GM12878 (cell line): Measurements from ENCODE around the gene PCBD2. TPM values are rescaled to one million over a fixed set of nuclear protein-coding genes. Genes with fewer than 3 reads are reported as not detected.

Source experiments
- ATAC-seq: fragments of 200-7000 bp; cut with Tn5 transposase; 3 replicates; pipeline ENCODE4 v1.9.1; 2020; ENCODE audit warnings: mild to moderate bottlenecking, moderate library complexity
- BruUV-seq: library from RNA; stranded (reverse); fragments of 400-500 nt; replicated peaks from 2 replicates; lab custom pipeline; 2021; lab: Mats Ljungman, UMichigan
- CTCF ChIA-PET: fragments of 300-600 bp; sonication (Branson Sonifier 250); formaldehyde crosslinking; extraction: SDS; loops from one replicate; lab custom pipeline; 2021; ENCODE audit warnings: inconsistent platforms; lab: Yijun Ruan, JAX
- POLR2A ChIA-PET: fragments of 350-600 bp; formaldehyde crosslinking; extraction: SDS; loops from one replicate; lab custom pipeline; 2021; ENCODE audit warnings: inconsistent platforms; lab: Charles Lee
- RAD21 ChIA-PET: fragments of 300-600 bp; sonication (Branson Sonifier 250); formaldehyde crosslinking; loops from one replicate; lab custom pipeline; 2023; ENCODE audit warnings: antibody characterized with exemption; ENCODE audit not compliant: unreplicated experiment; lab: Charles Lee
- SMC1A ChIA-PET: fragments of 300-600 bp; sonication (Branson Sonifier 250); formaldehyde crosslinking; loops from one replicate; lab custom pipeline; 2023; ENCODE audit not compliant: unreplicated experiment, uncharacterized antibody; lab: Charles Lee
- DNase-seq: peaks from one replicate; pipeline ENCODE4 v3.0.0-alpha.2; 2011; ENCODE audit warnings: low read depth, low spot score
- FAIRE-seq: peaks from 3 replicates; lab custom pipeline; 2011; peaks lifted over from hg19 to GRCh38; lab: Jason Lieb, UNC
- H2AFZ ChIP-seq: 2 replicates; pipeline ENCODE4 v1.6.0; 2011; ENCODE audit warnings: low read depth, low read length, control low read depth; ENCODE audit not compliant: control insufficient read depth
- H3K27ac ChIP-seq: 2 replicates; pipeline ENCODE4 v1.5.1; 2011; ENCODE audit warnings: control low read depth; ENCODE audit not compliant: control insufficient read depth, insufficient read depth
- H3K27me3 ChIP-seq, 2 experiments: replicated peaks in 1 of 2; 2 replicates each; pipeline versions ENCODE4 v1.6.0 to v1.6.1; 2011; ENCODE audit warnings: low read length in 1 of 2; ENCODE audit not compliant: control insufficient read depth in 2 of 2, insufficient read depth in 2 of 2
- H3K36me3 ChIP-seq, 2 experiments: 2 replicates each; pipeline ENCODE4 v1.5.1; 2011; ENCODE audit warnings: low read length in 1 of 2; ENCODE audit not compliant: control insufficient read depth in 2 of 2, insufficient read depth in 2 of 2
- H3K4me1 ChIP-seq: 2 replicates; pipeline ENCODE4 v1.6.1; 2011; ENCODE audit warnings: mild to moderate bottlenecking, low read length, moderate library complexity, mixed read lengths; ENCODE audit not compliant: control insufficient read depth, insufficient read depth
- H3K4me2 ChIP-seq: 2 replicates; pipeline ENCODE4 v1.6.0; 2011; ENCODE audit warnings: control low read depth; ENCODE audit not compliant: control insufficient read depth, insufficient read depth
- H3K4me3 ChIP-seq: fragments of 200-600 bp; sonication (generic); 2 replicates; pipeline ENCODE4 v1.5.1; 2016
- H3K79me2 ChIP-seq: 2 replicates; pipeline ENCODE4 v1.6.0; 2011; ENCODE audit warnings: low read length; ENCODE audit not compliant: control insufficient read depth, insufficient read depth
- H3K9ac ChIP-seq: 2 replicates; pipeline ENCODE4 v1.8.0; 2011; ENCODE audit warnings: low read length, control low read depth, mixed read lengths; ENCODE audit not compliant: control insufficient read depth, insufficient read depth
- H3K9me3 ChIP-seq: replicated peaks from 3 replicates; pipeline ENCODE4 v1.5.1; 2011; ENCODE audit warnings: mild to moderate bottlenecking, low read length; ENCODE audit not compliant: control insufficient read depth, insufficient read depth
- H4K20me1 ChIP-seq: 2 replicates; pipeline ENCODE4 v1.6.0; 2011; ENCODE audit not compliant: control insufficient read depth, insufficient read depth
- EGR1 ChIP-seq, 2 experiments: IDR thresholded peaks; 1 replicate in 1 of 2; 2 replicates in 1 of 2; pipeline ENCODE4 v1.6.1; 2011 to 2012; ENCODE audit warnings: low read depth in 2 of 2, low read length in 2 of 2, borderline replicate concordance in 1 of 2, mild to moderate bottlenecking in 1 of 2, moderate library complexity in 1 of 2
- FOS ChIP-seq: IDR thresholded peaks from 3 replicates; pipeline ENCODE4 v1.6.1; 2011; ENCODE audit warnings: borderline replicate concordance; ENCODE audit not compliant: insufficient read length; ENCODE audit errors: extremely low read depth
- NR2C2 ChIP-seq: IDR thresholded peaks from 2 replicates; pipeline ENCODE4 v1.6.1; 2011; ENCODE audit warnings: borderline replicate concordance, low read depth; ENCODE audit not compliant: control insufficient read depth, insufficient read length
- NR2F1 ChIP-seq: fragments of 450-650 bp; conservative IDR thresholded peaks from 2 replicates; pipeline ENCODE4 v1.6.1; 2017; ENCODE audit warnings: mild to moderate bottlenecking
- NRF1 ChIP-seq: conservative IDR thresholded peaks from 2 replicates; pipeline ENCODE4 v1.6.1; 2011; ENCODE audit warnings: mild to moderate bottlenecking, low read depth, low read length, improper control_type of control experiment
- PML ChIP-seq: IDR thresholded peaks from 2 replicates; pipeline ENCODE4 v1.6.1; 2012; ENCODE audit warnings: low read length, inconsistent platforms
- POLR2AphosphoS2 ChIP-seq: IDR thresholded peaks from 2 replicates; pipeline ENCODE4 v1.6.1; 2011; ENCODE audit warnings: low read depth, mild to moderate bottlenecking, low read length, improper control_type of control experiment, moderate library complexity
- RB1 ChIP-seq: fragments of 450-650 bp; formaldehyde crosslinking; IDR thresholded peaks from 2 replicates; pipeline ENCODE4 v1.6.1; 2017; ENCODE audit warnings: mild to moderate bottlenecking, borderline replicate concordance
- SP1 ChIP-seq: IDR thresholded peaks from one replicate; pipeline ENCODE4 v1.6.1; 2011; ENCODE audit warnings: low read depth, low read length
- STAT1 ChIP-seq: fragments of 450-650 bp; conservative IDR thresholded peaks from 2 replicates; pipeline ENCODE4 v1.6.1; 2014; ENCODE audit warnings: antibody characterized with exemption, mild to moderate bottlenecking
- WGBS: methylation state at CpG from one replicate; pipeline ENCODE4 v1.1.6; 2016; ENCODE audit warnings: low lambda C conversion rate; ENCODE audit not compliant: insufficient replicate concordance, insufficient coverage; ENCODE audit errors: missing lambda C conversion rate; 5-methylcytosine and 5-hydroxymethylcytosine counted together
- in situ Hi-C: fragments of 300-500 bp; cut with MboI; formaldehyde crosslinking; loops from 9 replicates; pipeline ENCODE4 v1.14.3; 2018; ENCODE audit warnings: mixed read lengths
- intact Hi-C: fragments of 100-400 bp; cut with micrococcal nuclease; formaldehyde crosslinking; loops from one replicate; pipeline ENCODE4 v1.14.2; 2022; ENCODE audit not compliant: unreplicated experiment
- polyA plus RNA-seq, 11 experiments: library from polyadenylated mRNA; depleted of rRNA in 4 of 11; unstranded in 6 of 11; stranded (reverse) in 5 of 11; fragments of >200 nt; fragmentation: Nextera tagmentation in 4 of 11; fragmentation: Illumina TruSeq in 1 of 11; extraction: Ambion mirVana in 4 of 11; extraction: Trizol in 1 of 11; gene quantifications; 1 replicate in 1 of 11; 2 replicates in 10 of 11; pipeline versions ENCODE4 v1.2.1 to v1.2.3, GENCODE V29; 2011 to 2016; ENCODE audit warnings: inconsistent platforms in 2 of 11, missing spikeins in 2 of 11, low read depth in 1 of 11
- total RNA-seq, 4 experiments: library from RNA; depleted of rRNA in 3 of 4; stranded (reverse); fragments of >200 nt in 3 of 4; fragmentation: Illumina TruSeq in 1 of 4; extraction: Trizol in 1 of 4; gene quantifications; 2 replicates each; pipeline versions ENCODE4 v1.2.1 to v1.2.3, GENCODE V29; 2013 to 2021
- TF ChIP-seq, protein P1 (sequence below): fragments of 450-650 bp; IDR thresholded peaks from 2 replicates; pipeline ENCODE4 v1.6.1; 2017; ENCODE audit warnings: mild to moderate bottlenecking, moderate library complexity
- TF ChIP-seq, protein P2 (sequence below): fragments of 450-650 bp; conservative IDR thresholded peaks from 2 replicates; pipeline ENCODE4 v1.6.1; 2017; ENCODE audit warnings: mild to moderate bottlenecking, moderate library complexity
- TF ChIP-seq, protein P3 (sequence below): fragments of 450-650 bp; IDR thresholded peaks from 2 replicates; pipeline ENCODE4 v1.6.1; 2017; ENCODE audit warnings: low read depth, mild to moderate bottlenecking, moderate library complexity

Gene PCBD2
- total and polyA plus RNA-seq, 10 of the 15 experiments (the other 5 are each of a cell fraction or from before 2014, with no cell fraction given) = 5.4 to 13.6 (median 6.7) TPM

DNA sequence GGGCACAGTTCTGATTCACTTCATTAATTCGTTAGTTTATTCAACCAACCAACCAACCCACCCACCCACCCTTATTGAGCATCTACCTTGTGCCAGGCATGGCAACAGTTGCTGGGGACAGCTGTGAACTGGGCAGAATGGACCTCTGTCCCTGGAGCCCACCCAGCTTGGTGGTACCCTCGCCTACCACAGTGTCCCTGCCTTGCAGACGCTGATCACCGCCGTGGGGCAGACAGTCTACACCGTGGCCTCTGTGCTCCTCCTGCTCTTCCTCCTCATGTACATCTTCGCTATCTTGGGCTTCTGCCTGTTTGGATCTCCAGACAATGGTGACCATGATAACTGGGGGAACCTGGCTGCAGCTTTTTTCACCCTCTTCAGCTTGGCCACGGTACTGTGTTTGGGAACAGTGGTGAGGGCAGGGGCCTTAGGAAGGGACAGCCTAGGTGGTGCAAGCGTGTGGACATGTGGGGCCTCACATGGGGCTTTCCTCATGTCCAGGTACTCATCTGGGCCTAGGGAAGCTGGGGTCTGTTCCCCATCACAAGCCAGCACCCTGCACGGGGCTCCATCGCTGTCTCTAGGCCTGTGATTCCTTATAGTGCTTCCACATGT, 102.9 kb downstream of the PCBD2 start (continued):
- TF ChIP-seq, protein P1, sequence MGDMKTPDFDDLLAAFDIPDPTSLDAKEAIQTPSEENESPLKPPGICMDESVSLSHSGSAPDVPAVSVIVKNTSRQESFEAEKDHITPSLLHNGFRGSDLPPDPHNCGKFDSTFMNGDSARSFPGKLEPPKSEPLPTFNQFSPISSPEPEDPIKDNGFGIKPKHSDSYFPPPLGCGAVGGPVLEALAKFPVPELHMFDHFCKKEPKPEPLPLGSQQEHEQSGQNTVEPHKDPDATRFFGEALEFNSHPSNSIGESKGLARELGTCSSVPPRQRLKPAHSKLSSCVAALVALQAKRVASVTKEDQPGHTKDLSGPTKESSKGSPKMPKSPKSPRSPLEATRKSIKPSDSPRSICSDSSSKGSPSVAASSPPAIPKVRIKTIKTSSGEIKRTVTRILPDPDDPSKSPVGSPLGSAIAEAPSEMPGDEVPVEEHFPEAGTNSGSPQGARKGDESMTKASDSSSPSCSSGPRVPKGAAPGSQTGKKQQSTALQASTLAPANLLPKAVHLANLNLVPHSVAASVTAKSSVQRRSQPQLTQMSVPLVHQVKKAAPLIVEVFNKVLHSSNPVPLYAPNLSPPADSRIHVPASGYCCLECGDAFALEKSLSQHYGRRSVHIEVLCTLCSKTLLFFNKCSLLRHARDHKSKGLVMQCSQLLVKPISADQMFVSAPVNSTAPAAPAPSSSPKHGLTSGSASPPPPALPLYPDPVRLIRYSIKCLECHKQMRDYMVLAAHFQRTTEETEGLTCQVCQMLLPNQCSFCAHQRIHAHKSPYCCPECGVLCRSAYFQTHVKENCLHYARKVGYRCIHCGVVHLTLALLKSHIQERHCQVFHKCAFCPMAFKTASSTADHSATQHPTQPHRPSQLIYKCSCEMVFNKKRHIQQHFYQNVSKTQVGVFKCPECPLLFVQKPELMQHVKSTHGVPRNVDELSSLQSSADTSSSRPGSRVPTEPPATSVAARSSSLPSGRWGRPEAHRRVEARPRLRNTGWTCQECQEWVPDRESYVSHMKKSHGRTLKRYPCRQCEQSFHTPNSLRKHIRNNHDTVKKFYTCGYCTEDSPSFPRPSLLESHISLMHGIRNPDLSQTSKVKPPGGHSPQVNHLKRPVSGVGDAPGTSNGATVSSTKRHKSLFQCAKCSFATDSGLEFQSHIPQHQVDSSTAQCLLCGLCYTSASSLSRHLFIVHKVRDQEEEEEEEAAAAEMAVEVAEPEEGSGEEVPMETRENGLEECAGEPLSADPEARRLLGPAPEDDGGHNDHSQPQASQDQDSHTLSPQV = no peak

DNA sequence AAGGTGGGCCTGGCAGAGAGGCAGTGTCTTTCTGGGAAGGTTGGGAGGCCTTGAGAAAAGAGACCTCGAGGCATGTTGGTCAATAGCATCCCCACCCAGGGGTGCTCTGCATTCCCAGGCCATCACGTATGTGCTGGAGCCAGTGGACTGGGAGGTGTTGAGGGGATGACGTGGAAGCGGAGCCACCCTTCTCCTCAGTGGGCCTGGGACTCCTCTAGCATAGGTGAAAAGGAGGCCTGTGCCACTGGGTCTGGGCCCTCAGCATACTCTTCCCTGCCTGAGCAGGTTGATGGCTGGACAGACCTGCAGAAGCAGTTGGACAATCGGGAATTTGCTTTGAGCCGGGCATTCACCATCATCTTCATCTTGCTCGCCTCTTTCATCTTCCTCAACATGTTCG, 103.6 kb downstream of the PCBD2 start:
- no peaks in the 10 kb centered on the region for H3K9me3 ChIP-seq
- no peak overlapping the region for H3K27ac ChIP-seq
- no TSS peak for BruUV-seq
- DNase-seq = no peak
- no peak for ATAC-seq
- ChIA-PET SMC1A (no interaction called here), CTCF (no interaction called here), POLR2A (no interaction called here), RAD21 (no interaction called here)
- no peak overlapping the region for H3K9ac ChIP-seq
- H3K79me2 ChIP-seq = no peaks in the 10 kb centered on the region
- in situ Hi-C loops = no loop called here
- H3K4me3 ChIP-seq = no peak overlapping the region
- H4K20me1 ChIP-seq = no peaks in the 10 kb centered on the region
- no peak for TF ChIP-seq POLR2AphosphoS2
- no peak for TF ChIP-seq SP1
- no peak for TF ChIP-seq RB1
- TF ChIP-seq EGR1 (IDR thresholded peaks at IDR 0.05; ENCODE audit: borderline replicate concordance in 1 of 2, low read depth in 2 of 2, low read length in 2 of 2) = no peak
- TF ChIP-seq, protein P2, sequence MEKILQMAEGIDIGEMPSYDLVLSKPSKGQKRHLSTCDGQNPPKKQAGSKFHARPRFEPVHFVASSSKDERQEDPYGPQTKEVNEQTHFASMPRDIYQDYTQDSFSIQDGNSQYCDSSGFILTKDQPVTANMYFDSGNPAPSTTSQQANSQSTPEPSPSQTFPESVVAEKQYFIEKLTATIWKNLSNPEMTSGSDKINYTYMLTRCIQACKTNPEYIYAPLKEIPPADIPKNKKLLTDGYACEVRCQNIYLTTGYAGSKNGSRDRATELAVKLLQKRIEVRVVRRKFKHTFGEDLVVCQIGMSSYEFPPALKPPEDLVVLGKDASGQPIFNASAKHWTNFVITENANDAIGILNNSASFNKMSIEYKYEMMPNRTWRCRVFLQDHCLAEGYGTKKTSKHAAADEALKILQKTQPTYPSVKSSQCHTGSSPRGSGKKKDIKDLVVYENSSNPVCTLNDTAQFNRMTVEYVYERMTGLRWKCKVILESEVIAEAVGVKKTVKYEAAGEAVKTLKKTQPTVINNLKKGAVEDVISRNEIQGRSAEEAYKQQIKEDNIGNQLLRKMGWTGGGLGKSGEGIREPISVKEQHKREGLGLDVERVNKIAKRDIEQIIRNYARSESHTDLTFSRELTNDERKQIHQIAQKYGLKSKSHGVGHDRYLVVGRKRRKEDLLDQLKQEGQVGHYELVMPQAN = no peak
- no peak for TF ChIP-seq FOS
- no peak for TF ChIP-seq NR2C2
- TF ChIP-seq PML = no peak
- TF ChIP-seq STAT1 = no peak
- TF ChIP-seq NRF1 = no peak
- TF ChIP-seq NR2F1 = no peak
- TF ChIP-seq, protein P3, sequence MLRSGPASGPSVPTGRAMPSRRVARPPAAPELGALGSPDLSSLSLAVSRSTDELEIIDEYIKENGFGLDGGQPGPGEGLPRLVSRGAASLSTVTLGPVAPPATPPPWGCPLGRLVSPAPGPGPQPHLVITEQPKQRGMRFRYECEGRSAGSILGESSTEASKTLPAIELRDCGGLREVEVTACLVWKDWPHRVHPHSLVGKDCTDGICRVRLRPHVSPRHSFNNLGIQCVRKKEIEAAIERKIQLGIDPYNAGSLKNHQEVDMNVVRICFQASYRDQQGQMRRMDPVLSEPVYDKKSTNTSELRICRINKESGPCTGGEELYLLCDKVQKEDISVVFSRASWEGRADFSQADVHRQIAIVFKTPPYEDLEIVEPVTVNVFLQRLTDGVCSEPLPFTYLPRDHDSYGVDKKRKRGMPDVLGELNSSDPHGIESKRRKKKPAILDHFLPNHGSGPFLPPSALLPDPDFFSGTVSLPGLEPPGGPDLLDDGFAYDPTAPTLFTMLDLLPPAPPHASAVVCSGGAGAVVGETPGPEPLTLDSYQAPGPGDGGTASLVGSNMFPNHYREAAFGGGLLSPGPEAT = no peak
- TF ChIP-seq, all 136 proteins: peak for 0
- no peak for FAIRE-seq
- intact Hi-C loops = no loop called here
- H3K4me2 ChIP-seq = no peak overlapping the region
- H3K4me1 ChIP-seq = no peaks in the 10 kb centered on the region
- WGBS = 42% methylated on average over 8 of the region's 8 CpGs
- no peak overlapping the region for H2AFZ ChIP-seq
- H3K27me3 ChIP-seq = no peaks in the 10 kb centered on the region
- H3K36me3 ChIP-seq = no peaks in the 10 kb centered on the region
